Fibroblast of gingiva (primary cell): ENCODE measurements around the gene CEP76.
"Not testable (repeated sequence)": the region's sequence is repeated elsewhere in the genome, so short reads cannot be mapped to it uniquely, and the experiment has no call there.

Source experiments
- DNase-seq: peaks from one replicate; pipeline ENCODE4 v3.0.0-alpha.2; 2011; ENCODE audit warnings: low read depth

CEP76 gene

DNA sequence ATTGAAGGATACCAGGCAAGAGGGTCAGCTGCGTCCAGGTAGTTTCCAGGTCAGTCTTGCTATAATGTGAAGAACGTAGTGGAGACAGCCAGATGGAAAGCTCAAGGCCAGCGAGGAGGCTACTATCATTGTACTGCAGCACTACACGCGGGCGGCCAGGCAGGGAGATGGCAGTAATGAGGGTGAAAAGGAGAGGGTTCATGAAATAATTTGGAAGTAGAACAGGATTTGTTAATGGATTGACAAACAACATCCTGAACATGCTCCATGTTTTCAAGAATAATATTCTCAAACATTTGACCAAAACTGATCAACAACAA, 61.7 kb downstream of the CEP76 start:
- no peak for DNase-seq

DNA sequence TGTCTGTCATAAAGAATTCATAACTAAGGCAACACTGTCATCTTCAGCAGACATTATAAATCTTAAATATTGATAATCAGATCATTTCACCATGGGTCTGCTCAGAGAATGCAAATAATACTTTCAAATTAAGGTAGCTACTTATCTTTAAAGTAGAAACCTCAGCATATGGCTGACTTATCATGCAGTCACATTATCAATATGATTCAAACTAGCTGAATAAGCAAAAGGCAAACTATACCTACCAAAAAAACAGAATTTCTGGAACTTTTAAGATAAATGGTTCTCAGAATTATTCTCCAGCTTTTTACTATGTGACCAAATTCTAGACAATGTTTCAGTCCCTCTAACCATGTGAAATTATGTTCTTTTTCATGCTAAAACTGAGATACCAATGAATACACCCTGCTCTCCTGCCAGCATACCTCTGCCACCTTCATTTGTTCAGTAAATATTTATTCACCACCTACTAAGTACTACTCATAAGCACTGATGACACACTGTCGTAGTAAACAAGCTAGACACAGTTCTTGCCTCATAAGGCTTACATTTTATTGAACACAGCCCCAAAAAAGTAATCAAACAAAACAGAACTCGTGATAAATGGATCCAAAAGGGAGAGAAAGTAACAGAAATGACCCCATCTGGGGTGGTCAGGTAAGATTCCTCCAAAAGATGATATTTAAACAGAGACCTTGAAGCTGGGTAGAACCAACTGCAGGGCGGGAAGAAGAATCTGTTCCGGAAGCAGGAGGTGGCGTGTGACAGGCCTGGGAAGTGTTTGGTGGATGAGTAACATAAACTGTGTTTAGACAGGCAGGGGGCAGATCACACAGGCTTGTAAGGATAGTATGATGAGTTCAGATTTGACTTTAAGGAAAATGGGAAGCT, 62.3 kb downstream of the CEP76 start:
- DNase-seq, result peak; percentile 48

DNA sequence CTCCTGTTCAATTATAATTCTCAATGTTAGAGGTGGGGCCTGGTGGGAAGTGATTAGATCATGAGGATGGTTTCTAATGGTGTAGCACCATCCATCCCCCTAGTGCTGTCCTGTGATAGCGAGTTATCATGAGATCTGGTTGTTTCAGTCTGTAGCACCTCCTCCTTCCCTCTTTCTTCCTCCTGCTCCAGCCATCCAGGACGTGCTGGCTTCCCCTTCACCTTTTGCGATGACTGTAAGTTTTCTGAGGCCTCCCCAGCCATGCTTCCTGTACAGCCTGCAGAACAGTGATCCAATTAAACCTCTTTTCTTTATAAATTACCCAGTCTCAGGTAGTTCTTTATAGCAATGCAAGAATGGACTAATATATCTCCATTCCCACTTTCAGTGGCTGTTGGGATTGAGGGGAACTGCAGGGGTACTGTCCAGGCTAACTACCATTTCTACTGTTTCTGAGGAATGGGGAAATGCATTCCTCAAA, 63.8 kb downstream of the CEP76 start:
- DNase-seq, result no peak

DNA sequence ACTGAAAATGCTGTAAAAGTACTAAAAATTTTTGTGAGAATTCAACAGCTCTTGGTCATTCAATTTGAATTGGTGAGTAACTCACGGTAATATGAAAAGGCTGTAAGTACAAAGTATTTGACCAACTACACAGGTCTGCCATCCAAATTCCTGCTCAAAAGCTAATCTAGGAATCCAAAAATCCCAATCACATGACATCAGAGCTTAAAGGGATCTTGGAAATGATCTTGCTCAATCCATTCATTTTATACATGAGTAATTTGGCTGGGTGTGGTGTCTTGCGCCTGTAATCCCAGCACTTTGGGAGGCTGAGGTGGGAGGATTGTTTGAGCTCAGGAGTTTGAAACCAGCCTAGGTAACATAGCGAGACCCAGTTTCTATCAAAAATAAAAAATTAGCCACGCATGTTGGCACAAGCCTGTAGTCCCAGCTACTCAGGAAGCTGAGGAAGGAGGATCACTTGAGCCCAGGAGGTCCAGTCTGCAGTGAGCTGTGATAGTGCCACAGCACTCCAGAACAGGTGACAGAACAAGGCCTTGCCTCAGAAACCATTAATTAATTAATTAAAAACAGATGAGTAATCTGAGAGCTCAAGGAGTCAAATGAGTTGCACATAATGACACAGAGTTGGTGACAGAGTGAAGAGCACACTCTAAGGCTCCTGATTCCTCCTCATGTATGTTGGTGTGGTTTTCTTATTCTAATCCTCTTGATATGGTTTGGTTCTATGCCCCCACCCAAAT, 64.5 kb downstream of the CEP76 start:
- peak; percentile 43 for DNase-seq

DNA sequence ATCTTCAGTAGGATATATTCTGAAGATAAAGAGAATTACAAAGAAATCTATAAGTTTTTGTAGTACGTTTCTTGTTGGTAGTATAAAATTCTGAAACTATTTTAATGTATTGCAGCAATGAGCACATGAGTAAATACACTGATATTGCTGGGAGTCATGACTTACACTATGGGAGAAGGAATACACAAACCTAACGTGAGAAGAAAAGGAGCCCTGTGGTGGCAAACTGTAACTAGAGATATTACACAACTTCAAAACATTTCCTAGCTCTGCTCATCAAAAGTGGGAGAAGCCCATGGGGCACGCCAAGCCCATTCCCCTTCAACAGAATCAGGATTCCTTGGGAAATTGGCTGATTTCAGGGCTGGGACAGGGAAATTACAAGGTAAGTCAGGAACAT, 65.1 kb downstream of the CEP76 start:
- no peak for DNase-seq

DNA sequence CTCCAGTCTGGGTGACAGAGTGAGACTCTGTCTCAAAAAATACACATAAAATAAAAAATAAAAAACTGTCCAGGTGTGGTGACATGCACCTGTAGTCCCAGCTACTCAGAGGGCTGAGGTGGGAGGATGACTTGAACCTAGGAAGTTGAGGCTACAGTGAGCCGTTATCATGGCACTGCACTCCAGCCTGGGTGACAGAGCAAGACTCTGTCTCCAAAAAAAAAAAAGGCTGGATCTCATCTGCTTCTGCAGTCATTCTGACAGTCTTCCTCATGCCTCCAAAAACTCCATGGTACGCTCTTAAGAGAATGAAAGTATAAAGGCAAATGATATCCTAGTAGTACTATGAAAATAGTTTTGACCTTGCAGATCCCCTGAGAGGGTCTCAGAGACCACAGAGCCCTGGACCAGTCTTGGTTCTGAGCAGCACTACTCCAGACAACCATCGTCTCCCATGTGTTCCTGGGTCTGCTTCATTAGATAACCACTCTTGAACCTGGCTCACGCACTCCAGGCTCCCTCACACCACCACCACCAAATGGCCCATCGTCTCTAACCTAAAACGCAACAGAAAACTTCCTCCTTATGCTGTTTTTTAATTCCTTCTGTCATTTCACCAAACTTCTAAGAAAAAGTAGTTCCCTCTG, 70.6 kb downstream of the CEP76 start:
- no peak for DNase-seq

DNA sequence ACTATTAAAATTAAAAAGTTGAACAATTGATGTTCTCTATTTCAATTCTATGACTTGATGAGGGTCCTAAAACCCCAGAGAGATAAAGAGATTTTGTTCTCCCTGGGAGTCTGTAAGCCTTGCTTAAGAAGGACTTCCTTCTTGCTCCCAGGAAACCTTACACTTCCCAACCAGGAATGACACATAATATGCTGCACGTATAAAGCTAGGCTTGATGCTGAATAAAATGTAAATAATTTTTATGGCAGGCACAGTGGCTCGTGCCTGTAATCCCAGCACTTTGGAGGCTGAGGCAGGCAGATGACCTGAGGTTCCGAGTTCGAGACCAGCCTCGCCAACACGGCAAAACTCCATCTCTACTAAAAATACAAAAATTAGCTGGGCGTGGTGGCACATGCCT, 72.4 kb downstream of the CEP76 start:
- DNase-seq, result peak; percentile 39

DNA sequence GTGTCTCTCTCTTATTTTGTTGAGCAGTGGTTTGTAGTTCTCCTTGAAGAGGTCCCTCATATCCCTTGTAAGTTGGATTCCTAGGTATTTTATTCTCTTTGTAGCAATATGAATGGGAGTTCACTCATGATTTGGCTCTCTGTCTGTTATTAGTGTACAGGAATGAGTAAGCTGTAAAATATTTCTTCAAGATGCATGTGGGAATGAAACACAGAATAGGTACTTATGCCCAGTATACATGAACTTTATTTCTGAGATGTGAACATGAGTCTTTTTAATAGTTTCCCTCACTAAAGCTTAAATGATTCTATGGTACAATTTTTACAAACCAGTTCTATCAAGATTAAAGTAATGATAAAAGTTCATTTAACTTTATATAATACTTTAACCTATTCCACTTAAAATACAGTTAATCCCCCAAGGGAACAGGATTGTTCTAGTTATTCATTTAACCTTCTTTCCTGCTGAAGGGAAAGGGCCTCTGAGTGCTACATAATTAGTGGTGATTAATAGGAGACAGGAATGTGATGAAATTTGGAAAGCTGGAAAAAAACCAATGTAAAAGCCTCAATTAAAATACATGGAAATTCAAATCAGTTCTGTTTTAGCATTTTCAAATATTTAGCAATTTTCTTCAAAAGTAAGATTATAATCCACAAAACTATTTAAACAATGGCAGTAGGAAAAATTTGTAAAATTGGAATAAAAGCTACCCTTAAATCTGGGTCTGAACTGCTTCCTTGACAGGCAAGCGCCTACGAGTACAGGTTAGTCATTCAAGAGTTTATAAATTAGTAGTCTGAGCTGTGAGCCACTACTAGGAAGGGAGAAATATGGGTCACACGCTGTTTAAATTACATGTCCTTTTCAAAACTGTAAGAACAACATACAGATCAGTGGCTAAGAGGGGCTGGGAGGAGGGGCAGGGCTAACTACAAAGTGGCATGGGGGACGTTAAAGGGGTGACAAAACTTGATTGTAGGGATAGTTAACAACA, 73.5 kb downstream of the CEP76 start:
- peak; percentile 49 for DNase-seq

DNA sequence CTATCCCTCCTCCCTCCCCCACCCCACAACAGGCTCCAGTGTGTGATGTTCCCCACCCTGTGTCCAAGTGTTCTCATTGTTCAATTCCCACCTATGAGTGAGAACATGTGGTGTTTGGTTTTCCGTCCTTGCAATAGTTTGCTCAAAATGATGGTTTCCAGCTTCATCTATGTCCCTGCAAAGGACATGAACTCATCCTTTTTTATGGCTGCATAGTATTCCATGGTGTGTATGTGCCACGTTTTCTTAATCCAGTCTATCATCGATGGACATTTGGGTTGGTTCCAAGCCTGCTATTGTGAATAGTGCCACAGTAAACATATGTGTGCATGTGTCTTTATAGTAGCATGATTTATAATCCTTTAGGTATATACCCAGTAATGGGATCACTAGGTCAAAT, 75.3 kb downstream of the CEP76 start:
- DNase-seq, result not testable (repeated sequence)

DNA sequence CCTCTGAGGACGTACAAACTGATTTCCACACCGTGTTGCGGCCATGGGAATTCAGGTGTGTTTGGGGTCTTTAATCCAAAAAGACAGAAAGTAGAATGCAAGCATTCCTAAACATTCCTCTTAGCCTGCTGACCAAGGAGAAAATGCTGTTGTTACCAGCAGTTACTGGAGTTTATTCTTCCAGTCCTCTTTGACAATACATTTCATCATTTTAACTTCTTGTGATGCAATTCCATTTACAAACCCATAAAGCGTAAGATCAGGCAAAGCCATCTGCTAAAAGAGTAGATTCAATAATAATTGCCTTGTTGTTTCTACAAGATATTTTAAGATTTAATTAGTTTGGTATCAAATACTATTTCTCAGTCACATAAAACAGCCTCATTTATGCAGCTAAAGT, 77.3 kb downstream of the CEP76 start:
- DNase-seq, result peak; percentile 61
